Thoracic aorta (tissue), 2 donors: ENCODE results near the gene CHERP. TPM values are rescaled to one million over a fixed set of nuclear protein-coding genes. Genes with fewer than 3 reads are reported as not detected.

Experiments used
- ATAC-seq: fragments of 150-250 bp; one replicate; pipeline ENCODE4 v1.8.0; 2017; ENCODE audit warnings: low read depth; ENCODE audit not compliant: insufficient number of reproducible peaks, low FRiP score
- DNase-seq: peaks from one replicate; pipeline ENCODE4 v3.0.0-alpha.2; 2020; ENCODE audit warnings: low spot score
- H3K27ac ChIP-seq, 2 donors: fragments of 200-600 bp; sonication (generic); 1 replicate in 1 of 2; 2 replicates in 1 of 2; pipeline ENCODE4 v1.5.1; 2016; ENCODE audit warnings: mild to moderate bottlenecking in 2 of 2, moderate library complexity in 2 of 2
- H3K27me3 ChIP-seq: fragments of 200-600 bp; sonication (generic); replicated peaks from 2 replicates; pipeline ENCODE4 v1.6.0; 2016; ENCODE audit warnings: mild to moderate bottlenecking; ENCODE audit not compliant: insufficient read depth
- H3K36me3 ChIP-seq: fragments of 200-600 bp; sonication (generic); one replicate; pipeline ENCODE4 v1.5.1; 2016
- H3K4me1 ChIP-seq, 2 donors: fragments of 200-600 bp; sonication (generic); 1 replicate in 1 of 2; 2 replicates in 1 of 2; pipeline versions ENCODE4 v1.5.1 to v1.6.0; 2016; ENCODE audit warnings: low read depth in 2 of 2, mild to moderate bottlenecking in 1 of 2; ENCODE audit not compliant: control insufficient read depth in 1 of 2
- H3K4me3 ChIP-seq: fragments of 200-600 bp; sonication (generic); 2 replicates; pipeline ENCODE4 v1.5.1; 2016; ENCODE audit warnings: mild to moderate bottlenecking
- H3K9me3 ChIP-seq: fragments of 200-600 bp; sonication (generic); 2 replicates; pipeline ENCODE4 v1.5.1; 2016
- total RNA-seq, 2 donors: library from RNA; depleted of rRNA; stranded (reverse); fragments of >200 nt; gene quantifications; one replicate each; pipeline versions ENCODE4 v1.1.0 to v1.2.3, GENCODE V29; 2016
- TF ChIP-seq, protein P1 (sequence below): fragments of 200-600 bp; sonication (generic); IDR thresholded peaks from one replicate; pipeline ENCODE4 v1.5.1; 2019; ENCODE audit warnings: antibody characterized with exemption

The CHERP gene
- total RNA-seq, 2 donors from 2014 or later, result 9.3 to 18.4 TPM

DNA sequence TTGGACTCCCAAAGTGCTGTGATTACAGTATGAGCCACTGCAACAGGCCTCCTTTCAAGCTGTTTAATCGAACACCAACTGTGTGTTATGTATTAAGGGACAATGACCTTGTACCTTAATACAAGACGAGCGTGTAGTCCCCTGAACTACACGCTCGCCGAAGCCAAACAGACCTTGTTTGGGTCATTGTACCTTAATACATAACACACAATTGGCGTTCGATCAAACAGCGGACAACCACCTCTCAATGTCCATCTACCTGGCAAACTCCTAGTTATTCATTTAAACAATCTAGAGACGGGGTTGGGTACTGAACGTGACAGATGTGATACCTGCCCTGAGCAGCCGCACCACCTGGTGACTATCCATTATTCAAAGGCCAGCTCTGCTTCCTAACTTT is 1.3 kb downstream of the CHERP start:
- TF ChIP-seq, protein P1, sequence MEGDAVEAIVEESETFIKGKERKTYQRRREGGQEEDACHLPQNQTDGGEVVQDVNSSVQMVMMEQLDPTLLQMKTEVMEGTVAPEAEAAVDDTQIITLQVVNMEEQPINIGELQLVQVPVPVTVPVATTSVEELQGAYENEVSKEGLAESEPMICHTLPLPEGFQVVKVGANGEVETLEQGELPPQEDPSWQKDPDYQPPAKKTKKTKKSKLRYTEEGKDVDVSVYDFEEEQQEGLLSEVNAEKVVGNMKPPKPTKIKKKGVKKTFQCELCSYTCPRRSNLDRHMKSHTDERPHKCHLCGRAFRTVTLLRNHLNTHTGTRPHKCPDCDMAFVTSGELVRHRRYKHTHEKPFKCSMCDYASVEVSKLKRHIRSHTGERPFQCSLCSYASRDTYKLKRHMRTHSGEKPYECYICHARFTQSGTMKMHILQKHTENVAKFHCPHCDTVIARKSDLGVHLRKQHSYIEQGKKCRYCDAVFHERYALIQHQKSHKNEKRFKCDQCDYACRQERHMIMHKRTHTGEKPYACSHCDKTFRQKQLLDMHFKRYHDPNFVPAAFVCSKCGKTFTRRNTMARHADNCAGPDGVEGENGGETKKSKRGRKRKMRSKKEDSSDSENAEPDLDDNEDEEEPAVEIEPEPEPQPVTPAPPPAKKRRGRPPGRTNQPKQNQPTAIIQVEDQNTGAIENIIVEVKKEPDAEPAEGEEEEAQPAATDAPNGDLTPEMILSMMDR, result no peak
- H3K36me3 ChIP-seq, result peaks cover 16% of the 10 kb centered on the region
- no peak for DNase-seq
- H3K9me3 ChIP-seq, result no peaks in the 10 kb centered on the region
- H3K4me1 ChIP-seq, result peaks cover 22 to 45% of the 10 kb centered on the region in 2 donors
- no peaks in the 10 kb centered on the region for H3K27me3 ChIP-seq
- no peak for ATAC-seq
- no peak overlapping the region for H3K27ac ChIP-seq
- H3K4me3 ChIP-seq, result peak overlapping the region; percentile 94

DNA sequence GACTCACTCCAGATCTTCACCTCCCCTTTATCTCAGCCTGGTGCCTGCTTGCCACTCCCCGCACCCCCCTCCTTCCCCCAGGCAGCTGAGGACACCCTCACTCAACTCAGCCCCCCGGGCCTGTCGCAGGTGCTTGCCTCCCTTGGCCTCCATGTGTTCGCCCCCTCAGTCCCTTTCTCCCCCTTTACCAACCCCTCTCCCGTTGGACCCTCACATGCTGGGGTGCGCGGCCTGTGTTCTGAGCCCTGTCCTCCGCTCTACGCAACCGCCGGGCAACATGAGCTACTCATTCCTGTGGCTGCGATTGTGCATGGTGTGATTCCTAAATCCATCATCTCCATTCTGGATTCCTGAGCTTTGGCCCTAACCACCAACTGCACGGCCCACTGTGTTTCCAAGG is 5.1 kb downstream of the CHERP start:
- ATAC-seq (no peak), DNase-seq (no peak)
- Histone ChIP-seq H3K9me3 (no peaks in the 10 kb centered on the region), H3K4me3 (no peak overlapping the region), H3K27ac (no peak overlapping the region), H3K27me3 (no peaks in the 10 kb centered on the region), H3K36me3 (peaks cover 53% of the 10 kb centered on the region), H3K4me1 (peaks cover 14 to 32% of the 10 kb centered on the region in 2 donors)
- TF ChIP-seq, protein P1, result no peak

DNA sequence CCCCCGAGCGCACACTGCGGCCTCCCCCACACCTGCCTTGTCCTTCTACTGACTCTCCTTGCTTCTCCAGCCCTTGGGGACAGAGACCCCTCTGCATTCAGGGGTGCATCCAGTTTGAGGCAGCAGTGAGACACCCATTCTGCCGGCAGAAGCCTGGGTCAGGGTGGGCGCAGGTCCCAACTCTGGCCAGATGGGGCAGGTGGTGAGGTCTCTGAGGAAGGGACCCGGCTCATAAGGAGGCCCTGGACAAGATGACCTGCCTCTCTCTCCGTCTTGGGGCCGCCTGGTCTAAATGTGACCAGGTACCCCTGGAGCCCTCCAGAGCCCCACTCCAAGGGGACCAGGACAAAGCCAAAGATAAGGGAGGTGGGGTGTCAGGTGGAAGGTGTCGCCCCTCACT is 6.1 kb downstream of the CHERP start:
- Histone ChIP-seq H3K36me3 (peaks cover 62% of the 10 kb centered on the region), H3K4me3 (no peak overlapping the region), H3K4me1 (peaks cover 10 to 25% of the 10 kb centered on the region in 2 donors), H3K9me3 (no peaks in the 10 kb centered on the region), H3K27me3 (no peaks in the 10 kb centered on the region), H3K27ac (no peak overlapping the region)
- ATAC-seq (no peak), DNase-seq (no peak)
- TF ChIP-seq, protein P1, result no peak

DNA sequence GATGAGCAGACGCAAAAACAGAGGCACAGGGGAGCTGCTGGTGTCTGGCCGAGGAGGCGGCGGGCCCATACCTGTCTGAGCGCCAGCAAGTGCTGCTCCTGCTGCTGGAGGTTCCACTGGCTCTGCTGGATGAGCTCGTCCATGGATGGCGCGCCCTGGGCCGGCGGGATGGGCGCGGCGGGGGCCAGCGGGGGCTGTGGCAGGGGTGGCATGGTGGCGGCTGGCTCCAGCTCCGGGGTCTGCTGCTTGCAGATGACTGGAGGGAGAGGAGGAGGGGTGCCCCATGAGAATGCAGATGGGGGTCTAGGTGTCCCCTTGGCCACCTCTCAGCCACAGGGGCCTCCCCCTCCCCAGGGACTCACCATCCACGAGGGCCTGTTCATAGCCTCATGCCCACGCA is 6.9 kb downstream of the CHERP start:
- TF ChIP-seq, protein P1, result no peak

DNA sequence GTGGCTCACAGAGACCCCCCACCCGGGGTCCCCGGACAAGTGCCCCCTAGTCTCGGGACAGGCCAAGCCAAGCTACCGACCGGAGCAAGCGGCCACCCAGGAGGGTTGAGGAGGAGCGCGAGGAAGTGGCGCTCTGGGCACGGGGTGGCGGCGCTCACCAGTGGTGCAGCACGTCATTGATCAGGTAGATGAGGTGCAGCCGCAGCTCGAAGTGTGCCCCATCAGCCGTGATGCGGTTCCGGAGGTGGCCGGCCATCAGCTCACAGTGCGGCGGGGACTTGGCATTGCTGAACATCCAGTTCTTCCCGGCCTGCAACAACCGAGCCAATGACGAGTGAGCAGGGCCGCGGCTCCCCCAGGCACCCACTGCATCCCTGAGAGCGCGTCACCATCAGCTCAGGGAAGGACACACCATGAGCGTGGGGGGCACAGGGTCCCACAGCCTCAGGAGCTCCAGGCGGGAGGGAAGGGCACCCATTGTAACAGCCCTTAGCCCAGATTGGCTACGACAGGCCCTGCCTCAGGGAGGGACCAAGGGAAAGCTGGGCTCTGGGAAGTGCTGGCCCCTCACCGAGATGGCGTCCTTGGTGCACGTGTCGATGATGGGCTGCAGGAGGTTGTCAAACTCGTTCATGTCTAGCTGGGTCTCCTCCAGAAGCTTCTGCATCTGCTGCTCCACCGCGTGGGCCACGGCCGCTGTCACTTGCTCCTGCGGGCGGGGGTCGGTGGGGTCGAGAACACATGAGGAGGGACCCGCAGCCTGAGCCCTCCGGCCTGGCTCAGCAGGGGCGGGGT is 9.6 kb downstream of the CHERP start:
- Histone ChIP-seq H3K4me3 (no peak overlapping the region), H3K36me3 (peaks cover 95% of the 10 kb centered on the region), H3K9me3 (no peaks in the 10 kb centered on the region), H3K27me3 (no peaks in the 10 kb centered on the region), H3K4me1 (no peaks in the 10 kb centered on the region), H3K27ac (no peak overlapping the region)
- DNase-seq (no peak), ATAC-seq (no peak)
- TF ChIP-seq, protein P1, result no peak

More for the DNA sequence above, 6.9 kb downstream of the CHERP start:
- Histone ChIP-seq H3K27ac (no peak overlapping the region), H3K4me1 (peaks cover 4 to 18% of the 10 kb centered on the region in 2 donors), H3K27me3 (no peaks in the 10 kb centered on the region), H3K36me3 (peaks cover 70% of the 10 kb centered on the region), H3K9me3 (no peaks in the 10 kb centered on the region), H3K4me3 (no peak overlapping the region)
- DNase-seq (no peak), ATAC-seq (no peak)
